NCI-H146 treated with DMSO at 0.1 percent for 48 hours (cell line): ENCODE measurements around the gene PLAAT2.
"Not testable (repeated sequence)": the region's sequence is repeated elsewhere in the genome, so short reads cannot be mapped to it uniquely, and the experiment has no call there.

Source experiments
- DNase-seq: peaks from one replicate; lab custom pipeline; 2025; ENCODE audit not compliant: unreplicated experiment; lab: John Stamatoyannopoulos, UW

PLAAT2 gene

DNA sequence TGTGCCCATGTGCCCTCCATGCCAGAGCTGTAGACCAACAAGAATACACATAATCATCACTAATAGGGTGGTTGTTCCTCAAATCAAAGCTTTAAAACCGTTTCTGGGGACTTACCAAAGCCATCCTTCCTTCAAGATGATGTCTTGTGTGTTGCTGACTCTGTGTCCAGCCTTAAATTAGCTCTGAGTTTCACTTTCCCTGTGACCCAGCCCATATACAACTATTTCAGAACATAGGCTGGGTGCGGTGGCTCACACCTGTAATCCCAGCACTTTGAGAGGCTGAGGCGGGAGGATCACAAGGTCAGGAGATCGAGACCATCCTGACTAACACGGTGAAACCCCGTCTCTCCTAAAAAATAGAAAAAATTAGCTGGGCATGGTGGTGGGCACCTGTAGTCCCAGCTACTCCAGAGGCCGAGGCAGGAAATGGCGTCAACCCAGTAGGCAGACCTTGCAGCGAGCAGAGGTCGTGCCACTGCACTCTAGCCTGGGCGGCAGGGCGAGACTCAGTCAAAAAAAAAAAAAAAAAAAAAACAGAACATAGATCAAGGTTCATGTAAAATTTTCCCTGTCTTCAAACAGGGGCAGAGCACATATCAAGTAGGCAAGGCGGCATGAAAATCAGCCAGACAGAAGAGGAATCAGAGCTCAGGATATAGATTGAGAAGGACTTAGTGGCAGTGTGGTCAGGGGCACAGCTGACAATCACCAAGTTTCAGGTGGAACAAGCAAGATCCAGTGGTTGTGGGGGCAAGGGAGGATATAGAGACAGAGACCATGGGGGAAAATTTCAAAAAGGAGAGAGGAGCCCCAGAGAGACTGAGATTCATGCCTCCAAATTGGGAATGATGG is at the start of gene PLAAT2:
Gene PLAAT2, minus strand, starts transcription at position 179 of the 855 bp plus-strand sequence. Its CDS starts 55 bp downstream, at position 124.
- DNase-seq, result no peak

GRCh38 chr11:63612181-63612580 is 49.0 kb upstream of the PLAAT2 start:
- no peak for DNase-seq

DNA sequence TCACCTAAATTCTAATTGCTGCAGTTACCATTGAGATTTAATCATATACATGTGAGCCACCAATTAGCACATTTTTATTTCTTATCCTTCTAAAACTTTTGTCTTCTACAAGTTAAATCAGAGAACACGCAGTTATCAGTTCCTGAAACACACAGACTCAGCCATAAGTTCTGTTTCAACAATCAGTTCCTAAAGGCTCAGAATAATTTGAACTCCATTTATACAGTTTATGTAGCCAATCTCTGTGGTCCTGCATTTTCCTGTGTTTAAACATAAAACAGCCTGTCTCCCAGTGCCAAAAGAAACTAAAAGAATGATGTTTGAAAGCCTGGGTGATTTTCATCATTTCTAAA is 48.2 kb upstream of the PLAAT2 start:
- DNase-seq, result no peak

GRCh38 chr11:63610604-63611394 is 47.6 kb upstream of the PLAAT2 start:
- peak; percentile 64 for DNase-seq

- no peak for DNase-seq
Measured at GRCh38 chr11:63609971-63610580, 46.9 kb upstream of the PLAAT2 start.

- DNase-seq, result no peak
Measured at GRCh38 chr11:63609536-63609935, 46.4 kb upstream of the PLAAT2 start.

DNA sequence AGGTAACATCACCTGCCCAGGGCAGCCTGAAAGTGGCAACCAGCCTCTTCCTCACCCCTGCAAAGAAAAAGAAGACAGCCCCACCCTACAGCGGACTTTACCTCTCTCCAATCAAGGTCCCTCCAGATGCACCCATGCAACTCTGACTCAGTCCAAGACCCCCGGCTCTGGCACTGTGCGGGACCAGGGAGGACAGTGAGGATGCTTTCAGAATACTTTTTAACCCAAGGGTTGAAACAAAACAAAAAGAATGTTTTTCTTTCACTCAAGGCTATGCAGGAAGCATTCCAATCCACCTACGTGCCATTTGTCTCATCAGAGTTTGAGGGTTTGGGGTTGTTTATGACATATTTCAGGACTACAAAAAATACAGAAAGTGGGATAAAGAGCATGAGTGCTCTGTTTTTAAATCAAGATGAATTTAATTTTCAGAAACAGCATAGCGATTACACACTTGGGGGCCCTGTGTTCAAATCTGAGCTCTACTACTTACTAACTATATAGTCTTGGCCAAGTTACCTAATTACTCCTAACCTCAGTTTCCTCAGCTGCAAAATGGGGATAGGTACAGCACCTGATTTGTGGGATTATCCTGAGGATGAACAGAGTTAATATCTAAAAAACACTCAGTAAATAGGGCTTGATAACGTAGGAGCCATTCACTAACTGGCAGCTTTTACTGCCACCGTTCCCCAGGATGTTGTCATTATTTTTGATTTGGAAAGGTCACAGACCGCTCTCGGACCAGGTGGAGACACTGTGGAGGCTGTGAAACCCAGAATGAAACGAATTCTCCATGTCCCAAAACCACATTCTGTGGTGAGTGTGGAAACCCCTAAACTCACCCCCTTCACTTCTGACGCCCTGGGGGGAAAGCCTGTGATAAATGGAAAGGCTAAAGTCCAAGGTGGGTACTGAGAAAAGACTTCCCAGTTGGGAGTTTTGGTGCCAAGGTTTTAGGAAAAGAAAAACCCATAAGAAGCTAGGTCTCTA is 45.5 kb upstream of the PLAAT2 start:
- no peak for DNase-seq

GRCh38 chr11:63603180-63603518 is 40.0 kb upstream of the PLAAT2 start:
- DNase-seq, result peak; percentile 6

GRCh38 chr11:63602290-63603179 is 39.4 kb upstream of the PLAAT2 start:
- not testable (repeated sequence) for DNase-seq

- no peak for DNase-seq
Measured at GRCh38 chr11:63599211-63600122, 36.3 kb upstream of the PLAAT2 start.

DNA sequence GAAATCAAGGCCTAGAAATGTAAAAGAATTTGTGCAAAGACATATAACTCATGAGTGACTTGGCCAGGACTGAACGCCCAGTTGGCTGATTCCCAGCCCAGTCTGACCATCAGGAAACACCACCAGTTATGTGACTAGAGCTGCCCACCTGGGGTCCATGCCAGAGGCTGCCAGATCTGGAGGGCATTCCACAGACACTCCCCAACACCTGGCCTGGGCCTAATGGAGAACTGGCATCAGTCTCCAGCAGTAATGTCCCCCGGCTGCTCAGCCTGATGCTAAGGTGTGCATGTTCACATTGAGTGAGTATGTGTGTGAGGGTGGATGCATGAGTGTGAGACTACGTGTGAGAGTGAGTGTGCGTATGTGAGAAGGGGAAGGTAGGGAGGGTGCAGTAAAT is 35.4 kb upstream of the PLAAT2 start:
- DNase-seq, result no peak

DNA sequence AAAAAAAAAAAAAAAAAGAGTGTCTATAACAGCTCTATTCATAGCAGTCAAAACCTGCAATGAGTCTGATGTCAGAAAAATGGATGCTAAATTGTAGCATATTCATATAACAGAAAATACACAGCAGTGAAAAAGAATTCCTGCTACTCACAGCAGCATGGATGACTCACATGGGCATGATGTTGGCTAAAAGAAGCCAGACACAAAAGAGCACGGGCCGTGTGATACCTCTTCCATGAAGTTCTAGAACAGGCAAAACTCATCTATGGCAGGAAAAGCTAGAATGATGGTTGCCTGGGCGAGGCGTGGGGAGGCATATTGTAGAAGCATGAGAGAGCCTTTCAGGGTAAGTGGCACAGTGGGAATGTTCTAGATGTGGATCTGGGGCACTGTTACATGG is 32.1 kb upstream of the PLAAT2 start:
- DNase-seq, result no peak

DNA sequence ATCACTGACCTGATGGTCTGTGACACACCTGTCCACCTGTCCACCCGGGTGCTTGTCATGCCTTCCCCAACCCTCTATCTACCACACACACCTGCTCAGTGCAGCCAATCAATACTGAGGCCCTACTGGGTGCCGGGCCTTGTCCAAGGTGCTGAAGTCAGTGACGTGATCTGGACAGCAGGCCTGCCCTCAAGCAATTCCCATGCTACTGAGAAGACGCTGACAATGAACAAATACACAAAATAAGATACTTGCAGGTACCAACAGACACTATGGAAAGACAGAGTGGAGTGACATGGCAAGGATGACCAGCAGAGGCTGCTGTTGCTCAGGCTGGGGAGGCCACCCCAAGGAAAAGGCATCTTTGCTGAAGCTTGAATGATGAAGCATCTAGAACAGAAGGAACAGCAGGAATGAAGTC is 29.8 kb upstream of the PLAAT2 start:
- peak; percentile 25 for DNase-seq

GRCh38 chr11:63590024-63590788 is 27.0 kb upstream of the PLAAT2 start:
- no peak for DNase-seq

DNA sequence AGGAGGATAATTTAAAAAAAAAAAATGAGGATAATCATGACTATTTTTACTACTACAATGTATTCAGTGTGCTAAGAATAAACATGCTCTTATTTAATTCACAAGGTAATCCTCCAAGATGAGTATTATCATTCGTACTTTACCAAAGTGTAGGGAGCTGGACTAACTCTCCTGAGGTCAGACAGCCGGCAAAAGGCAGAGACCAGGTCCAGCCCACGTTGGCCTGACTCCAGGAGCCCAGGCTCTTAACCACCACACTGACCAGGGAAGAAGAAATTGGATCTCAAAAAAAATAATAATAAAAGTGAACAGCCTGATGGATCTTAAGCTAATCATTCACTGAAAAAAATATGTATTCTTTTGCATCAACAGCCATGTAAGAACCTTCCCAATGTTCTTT is 25.8 kb upstream of the PLAAT2 start:
- DNase-seq, result no peak

GRCh38 chr11:63586451-63587166 is 23.4 kb upstream of the PLAAT2 start:
- DNase-seq, result no peak

DNA sequence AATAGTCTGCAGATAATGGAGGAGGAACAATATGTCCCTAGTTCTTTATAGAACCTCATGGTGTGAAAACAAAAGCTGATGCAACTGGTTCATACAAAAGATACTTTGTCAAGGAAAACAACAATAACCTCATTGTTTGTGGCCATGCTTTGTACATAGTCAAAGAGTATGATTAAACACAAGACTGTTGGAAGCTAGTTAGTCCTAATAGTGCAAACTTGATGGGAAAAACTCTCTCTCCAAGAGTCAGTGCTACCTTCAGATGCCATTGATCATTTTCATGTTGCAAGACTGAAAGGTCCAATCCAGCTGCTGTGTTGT is 20.1 kb upstream of the PLAAT2 start:
- DNase-seq, result no peak
